ENCODE results near the gene NCOA5. TPM values are rescaled to one million over a fixed set of nuclear protein-coding genes. Genes with fewer than 3 reads are reported as not detected.

Gene NCOA5
- total and polyA plus RNA-seq, 10 of the 15 experiments (the other 5 are each of a cell fraction or from before 2014, with no cell fraction given), result 7.7 to 38.1 (median 30.1) TPM

GRCh38 chr20:46049815-46050214 lies 39.9 kb downstream of the NCOA5 start:
- no peak for TF ChIP-seq RCOR1 (conservative IDR thresholded peaks at IDR 0.05; ENCODE audit: low read depth, low read length)
- no peak for DNase-seq (ENCODE audit: low read depth, low spot score)
- no TSS peak for BruUV-seq (replicated peaks)
- ChIA-PET RAD21 (ENCODE audit: unreplicated experiment) (no interaction called here), SMC1A (ENCODE audit: uncharacterized antibody, unreplicated experiment) (no interaction called here), CTCF (no interaction called here), POLR2A (no interaction called here)
- no peaks in the 10 kb centered on the region for H3K79me2 ChIP-seq (ENCODE audit: control insufficient read depth, insufficient read depth, low read length)
- H2AFZ ChIP-seq (ENCODE audit: control insufficient read depth, low read depth, low read length), result no peak overlapping the region
- no peak overlapping the region for H3K27ac ChIP-seq (ENCODE audit: control insufficient read depth, insufficient read depth)
- no peak overlapping the region for H3K4me3 ChIP-seq
- in situ Hi-C loops (cut with MboI) (no loop called here), intact Hi-C loops (cut with micrococcal nuclease; ENCODE audit: unreplicated experiment) (no loop called here)
- no peaks in the 10 kb centered on the region for H3K4me1 ChIP-seq (ENCODE audit: control insufficient read depth, insufficient read depth, low read length)
- H3K36me3 ChIP-seq (ENCODE audit: control insufficient read depth in 2 of 2, insufficient read depth in 2 of 2, low read length in 1 of 2), result no peaks in the 10 kb centered on the region
- H4K20me1 ChIP-seq (ENCODE audit: control insufficient read depth, insufficient read depth), result no peaks in the 10 kb centered on the region
- ATAC-seq, result no peak
- H3K9me3 ChIP-seq (replicated peaks; ENCODE audit: control insufficient read depth, insufficient read depth, low read length), result no peaks in the 10 kb centered on the region
- H3K9ac ChIP-seq (ENCODE audit: control insufficient read depth, insufficient read depth, low read length), result no peak overlapping the region
- no peak overlapping the region for H3K4me2 ChIP-seq (ENCODE audit: control insufficient read depth, insufficient read depth)
- FAIRE-seq, result no peak
- H3K27me3 ChIP-seq (replicated peaks in 1 of 2; ENCODE audit: control insufficient read depth in 2 of 2, insufficient read depth in 2 of 2, low read length in 1 of 2), result peaks cover 0 to 5% of the 10 kb centered on the region in 2 experiments; a peak in 2 of 4 replicates

- ATAC-seq, result no peak
- H3K9me3 ChIP-seq (replicated peaks; ENCODE audit: control insufficient read depth, insufficient read depth, low read length), result no peaks in the 10 kb centered on the region
- ChIA-PET SMC1A (ENCODE audit: uncharacterized antibody, unreplicated experiment) (no interaction called here), CTCF (no interaction called here), RAD21 (ENCODE audit: unreplicated experiment) (no interaction called here), POLR2A (no interaction called here)
- H3K9ac ChIP-seq (ENCODE audit: control insufficient read depth, insufficient read depth, low read length), result no peak overlapping the region
- no peaks in the 10 kb centered on the region for H3K79me2 ChIP-seq (ENCODE audit: control insufficient read depth, insufficient read depth, low read length)
- H2AFZ ChIP-seq (ENCODE audit: control insufficient read depth, low read depth, low read length), result no peak overlapping the region
- TF ChIP-seq, protein P1, sequence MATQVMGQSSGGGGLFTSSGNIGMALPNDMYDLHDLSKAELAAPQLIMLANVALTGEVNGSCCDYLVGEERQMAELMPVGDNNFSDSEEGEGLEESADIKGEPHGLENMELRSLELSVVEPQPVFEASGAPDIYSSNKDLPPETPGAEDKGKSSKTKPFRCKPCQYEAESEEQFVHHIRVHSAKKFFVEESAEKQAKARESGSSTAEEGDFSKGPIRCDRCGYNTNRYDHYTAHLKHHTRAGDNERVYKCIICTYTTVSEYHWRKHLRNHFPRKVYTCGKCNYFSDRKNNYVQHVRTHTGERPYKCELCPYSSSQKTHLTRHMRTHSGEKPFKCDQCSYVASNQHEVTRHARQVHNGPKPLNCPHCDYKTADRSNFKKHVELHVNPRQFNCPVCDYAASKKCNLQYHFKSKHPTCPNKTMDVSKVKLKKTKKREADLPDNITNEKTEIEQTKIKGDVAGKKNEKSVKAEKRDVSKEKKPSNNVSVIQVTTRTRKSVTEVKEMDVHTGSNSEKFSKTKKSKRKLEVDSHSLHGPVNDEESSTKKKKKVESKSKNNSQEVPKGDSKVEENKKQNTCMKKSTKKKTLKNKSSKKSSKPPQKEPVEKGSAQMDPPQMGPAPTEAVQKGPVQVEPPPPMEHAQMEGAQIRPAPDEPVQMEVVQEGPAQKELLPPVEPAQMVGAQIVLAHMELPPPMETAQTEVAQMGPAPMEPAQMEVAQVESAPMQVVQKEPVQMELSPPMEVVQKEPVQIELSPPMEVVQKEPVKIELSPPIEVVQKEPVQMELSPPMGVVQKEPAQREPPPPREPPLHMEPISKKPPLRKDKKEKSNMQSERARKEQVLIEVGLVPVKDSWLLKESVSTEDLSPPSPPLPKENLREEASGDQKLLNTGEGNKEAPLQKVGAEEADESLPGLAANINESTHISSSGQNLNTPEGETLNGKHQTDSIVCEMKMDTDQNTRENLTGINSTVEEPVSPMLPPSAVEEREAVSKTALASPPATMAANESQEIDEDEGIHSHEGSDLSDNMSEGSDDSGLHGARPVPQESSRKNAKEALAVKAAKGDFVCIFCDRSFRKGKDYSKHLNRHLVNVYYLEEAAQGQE (IDR thresholded peaks at IDR 0.05; ENCODE audit: low read depth, low read length), result no peak
- TF ChIP-seq MYC (IDR thresholded peaks at IDR 0.05; ENCODE audit: insufficient read depth, insufficient read length, insufficient replicate concordance, low read length, severe bottlenecking) (no peak), BHLHE40 (IDR thresholded peaks at IDR 0.05; ENCODE audit: borderline replicate concordance in 1 of 2, low read depth in 2 of 2, low read length in 1 of 2) (no peak), NR2C1 (IDR thresholded peaks at IDR 0.05) (no peak), RUNX3 (IDR thresholded peaks at IDR 0.05; ENCODE audit: low read length) (no peak), GATAD2B (conservative IDR thresholded peaks at IDR 0.05; ENCODE audit: low read depth) (no peak), NFXL1 (IDR thresholded peaks at IDR 0.05; ENCODE audit: borderline replicate concordance) (no peak), BRCA1 (IDR thresholded peaks at IDR 0.05; ENCODE audit: low read depth, low read length) (no peak), ATF7 (IDR thresholded peaks at IDR 0.05; ENCODE audit: low read depth) (no peak), CEBPB (IDR thresholded peaks at IDR 0.05; ENCODE audit: borderline replicate concordance in 1 of 2, low read depth in 2 of 2, low read length in 2 of 2) (no peak)
- H3K36me3 ChIP-seq (ENCODE audit: control insufficient read depth in 2 of 2, insufficient read depth in 2 of 2, low read length in 1 of 2), result no peaks in the 10 kb centered on the region
- in situ Hi-C loops (cut with MboI) (no loop called here), intact Hi-C loops (cut with micrococcal nuclease; ENCODE audit: unreplicated experiment) (no loop called here)
- no peaks in the 10 kb centered on the region for H3K4me1 ChIP-seq (ENCODE audit: control insufficient read depth, insufficient read depth, low read length)
- H3K4me2 ChIP-seq (ENCODE audit: control insufficient read depth, insufficient read depth), result no peak overlapping the region
- no peak overlapping the region for H3K4me3 ChIP-seq
- peaks cover 0 to 5% of the 10 kb centered on the region in 2 experiments; a peak in 2 of 4 replicates for H3K27me3 ChIP-seq (replicated peaks in 1 of 2; ENCODE audit: control insufficient read depth in 2 of 2, insufficient read depth in 2 of 2, low read length in 1 of 2)
- WGBS (ENCODE audit: insufficient coverage, insufficient replicate concordance, low lambda C conversion rate, missing lambda C conversion rate), result 20% methylated on average over 4 of the region's 4 CpGs
- no peak for DNase-seq (ENCODE audit: low read depth, low spot score)
- no peak for FAIRE-seq
- BruUV-seq (replicated peaks), result no TSS peak
- H4K20me1 ChIP-seq (ENCODE audit: control insufficient read depth, insufficient read depth), result no peaks in the 10 kb centered on the region
- H3K27ac ChIP-seq (ENCODE audit: control insufficient read depth, insufficient read depth), result no peak overlapping the region
Observed at GRCh38 chr20:46049190-46049589, 40.6 kb downstream of the NCOA5 start.

Data from GM12878 (cell line).